Naive thymus-derived CD8-positive, alpha-beta T cell (primary cell): Measurements from ENCODE around the gene LDLRAD4. TPM values are rescaled to one million over a fixed set of nuclear protein-coding genes. Genes with fewer than 3 reads are reported as not detected.
A peak's percentile ranks its signal among the peaks of the same experiment; 100 is the strongest.
"Not testable (repeated sequence)": the region's sequence is repeated elsewhere in the genome, so short reads cannot be mapped to it uniquely, and the experiment has no call there.

Experiments used
- ATAC-seq, 2 donors: fragments of 150-1000 bp; cut with Tn5 transposase in 1 of 2; sonication (Bioruptor Pico), chemical (Tn5 transposase) in 1 of 2; 1 replicate in 1 of 2; 2 replicates in 1 of 2; pipeline ENCODE4 v1.10.0; 2021; ENCODE audit warnings: mild to moderate bottlenecking in 2 of 2, moderate library complexity in 2 of 2
- POLR2A ChIA-PET: fragments of 350-600 bp; sonication (Branson Sonifier 250); formaldehyde crosslinking; loops from one replicate; lab custom pipeline; 2021; ENCODE audit warnings: antibody characterized with exemption; lab: Charles Lee
- DNase-seq, 10 donors: peaks; one replicate each; pipeline versions ENCODE4 v3.0.0 to v3.0.0-alpha.2; 2020 to 2022
- H3K27ac Mint-ChIP-seq, 10 donors: one replicate each; pipeline ENCODE4 v1.8.0; 2020 to 2022; ENCODE audit warnings: mild to moderate bottlenecking in 10 of 10, mixed read lengths in 10 of 10, moderate library complexity in 4 of 10, inconsistent platforms in 1 of 10
- H3K27me3 Mint-ChIP-seq, 5 donors: one replicate each; pipeline ENCODE4 v1.8.0; 2021 to 2022; ENCODE audit warnings: mixed read lengths in 5 of 5
- H3K36me3 Mint-ChIP-seq, 3 donors: one replicate each; pipeline ENCODE4 v1.8.0; 2020 to 2022; ENCODE audit warnings: mixed read lengths in 3 of 3, mild to moderate bottlenecking in 2 of 3, inconsistent platforms in 1 of 3
- H3K4me1 Mint-ChIP-seq, 4 donors: one replicate each; pipeline ENCODE4 v1.8.0; 2021 to 2022; ENCODE audit warnings: mixed read lengths in 4 of 4
- H3K4me3 Mint-ChIP-seq, 10 donors: one replicate each; pipeline ENCODE4 v1.8.0; 2020 to 2022; ENCODE audit warnings: mild to moderate bottlenecking in 10 of 10, mixed read lengths in 10 of 10, moderate library complexity in 6 of 10, inconsistent platforms in 1 of 10
- H3K9me3 Mint-ChIP-seq, 9 donors: one replicate each; pipeline ENCODE4 v1.8.0; 2020 to 2022; ENCODE audit warnings: mixed read lengths in 9 of 9, mild to moderate bottlenecking in 3 of 9, inconsistent platforms in 1 of 9, moderate library complexity in 1 of 9
- polyA plus RNA-seq, 3 donors: library from polyadenylated mRNA; unstranded; fragments of 300-500 nt; fragmentation: Illumina TruSeq; gene quantifications; one replicate each; pipeline ENCODE4 v1.2.3, GENCODE V29; 2021
- total RNA-seq, 8 experiments: library from RNA in 2 of 8; stranded (reverse) in 2 of 8; gene quantifications; one replicate each; pipeline ENCODE4 v1.2.3 and lab custom pipeline; 2021 to 2026

The LDLRAD4 gene
- total and polyA plus RNA-seq, 5 experiments from 2014 or later: 11.4 to 56.8 (median 17.6) TPM

DNA sequence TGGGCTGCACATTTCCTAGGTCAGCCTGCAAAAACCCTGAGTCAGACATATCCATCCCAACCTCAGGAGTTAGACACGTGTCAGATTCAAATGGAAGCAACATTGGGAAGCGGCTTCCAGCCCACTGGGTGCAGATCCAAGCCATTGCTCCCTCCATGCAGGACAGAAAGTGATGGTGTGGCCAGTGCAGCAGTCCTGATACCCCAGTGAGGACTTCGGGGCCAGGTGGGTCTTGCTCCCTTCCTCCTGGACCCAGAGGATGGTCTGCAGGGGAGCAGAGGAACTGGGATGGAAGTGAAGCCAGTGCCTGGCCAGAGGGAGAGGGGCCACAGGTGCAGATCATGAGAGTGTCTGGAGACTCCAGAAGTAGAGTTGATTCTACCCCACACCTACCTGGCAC is 255.8 kb downstream of the LDLRAD4 start:
- POLR2A ChIA-PET: interaction anchor here (1.0 kb wide), 1 partner anchor 138 kb away, joined by 3 read pairs; no protein-coding TSS in a partner anchor
- ATAC-seq (no peak), DNase-seq (no peak)
- peaks cover 5 to 55% (median 40%) of the 10 kb centered on the region in 3 donors for H3K36me3 Mint-ChIP-seq
- no peaks in the 10 kb centered on the region for H3K27me3 Mint-ChIP-seq
- H3K4me1 Mint-ChIP-seq: peaks cover 35 to 60% (median 48%) of the 10 kb centered on the region in 4 donors
- H3K9me3 Mint-ChIP-seq: peaks cover 0 to 3% (median 0%) of the 10 kb centered on the region in 9 donors
- H3K4me3 Mint-ChIP-seq: no peak overlapping the region
- peak overlapping the region in 7 of 10 donors; percentile 29 to 75 (median 40) for H3K27ac Mint-ChIP-seq

DNA sequence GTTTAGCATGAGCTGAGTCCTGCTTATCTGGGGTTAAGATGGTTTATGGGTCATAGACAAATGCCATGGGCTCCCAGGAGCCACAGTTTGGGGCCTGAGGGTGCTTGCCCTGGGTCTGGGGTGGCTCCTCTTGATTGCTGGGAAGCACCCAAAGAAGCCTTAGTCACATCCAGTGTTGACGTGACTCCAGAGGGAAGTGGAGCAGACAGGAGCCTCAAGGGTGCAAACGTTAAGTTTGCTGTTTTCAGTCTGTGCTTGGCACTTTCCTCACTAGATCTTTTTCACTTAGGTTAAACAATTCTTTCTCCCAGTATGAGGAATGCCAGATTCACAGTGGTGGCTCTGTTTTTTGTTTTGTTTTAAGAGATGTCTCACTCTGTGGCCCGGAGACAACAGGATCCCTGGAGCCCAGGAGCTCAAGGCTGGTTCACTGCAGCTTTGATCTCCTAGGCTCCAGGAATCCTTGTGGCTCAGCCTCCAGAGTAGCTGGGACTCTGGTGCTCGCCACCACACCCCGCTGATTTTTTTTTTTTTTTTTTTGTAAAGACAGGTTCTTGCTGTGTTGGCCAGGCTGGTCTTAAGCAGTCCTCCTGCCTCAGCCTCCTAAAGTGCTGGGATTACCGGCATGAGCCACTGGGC is 256.5 kb downstream of the LDLRAD4 start:
- H3K4me1 Mint-ChIP-seq: peaks cover 32 to 59% (median 46%) of the 10 kb centered on the region in 4 donors
- peak overlapping the region in 3 of 10 donors; percentile 29 to 61 (median 29) for H3K27ac Mint-ChIP-seq
- H3K27me3 Mint-ChIP-seq: no peaks in the 10 kb centered on the region
- POLR2A ChIA-PET: interaction anchor here (0.7 to 1.0 kb wide), 3 partner anchors 10 to 137 kb away, joined by 3 to 6 read pairs (median 3); no protein-coding TSS in a partner anchor
- no peak for DNase-seq
- H3K4me3 Mint-ChIP-seq: no peak overlapping the region
- H3K36me3 Mint-ChIP-seq: peaks cover 5 to 56% (median 42%) of the 10 kb centered on the region in 3 donors
- no peak for ATAC-seq
- peaks cover 0 to 3% (median 0%) of the 10 kb centered on the region in 9 donors for H3K9me3 Mint-ChIP-seq

DNA sequence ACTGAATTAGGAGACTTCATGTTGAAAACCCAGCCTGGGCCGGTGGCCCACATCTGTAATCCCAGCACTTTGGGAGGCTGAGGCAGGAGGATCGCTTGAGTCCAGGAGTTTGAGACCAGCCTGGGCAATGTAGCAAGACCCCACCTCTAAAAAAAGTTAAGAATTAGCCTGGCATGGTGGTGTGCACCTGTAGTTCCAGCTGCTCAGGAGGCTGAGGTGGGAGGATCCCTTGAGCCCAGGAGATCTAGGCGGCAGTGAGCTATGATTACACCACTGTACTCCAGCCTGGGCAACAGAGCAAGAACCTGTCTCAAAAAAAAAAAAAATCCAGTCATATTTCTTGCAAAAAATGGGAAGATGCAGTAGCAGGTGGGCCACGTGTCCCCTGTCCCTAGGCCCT is 257.8 kb downstream of the LDLRAD4 start:
- H3K4me3 Mint-ChIP-seq, ATAC-seq, POLR2A ChIA-PET, H3K27me3 Mint-ChIP-seq, H3K9me3 Mint-ChIP-seq, DNase-seq: not testable (repeated sequence)
- H3K4me1 Mint-ChIP-seq: peaks cover 29 to 58% (median 45%) of the 10 kb centered on the region in 4 donors
- peaks cover 5 to 55% (median 42%) of the 10 kb centered on the region in 3 donors for H3K36me3 Mint-ChIP-seq
- peak overlapping the region in 3 of 10 donors; percentile 2 to 66 (median 53) for H3K27ac Mint-ChIP-seq

DNA sequence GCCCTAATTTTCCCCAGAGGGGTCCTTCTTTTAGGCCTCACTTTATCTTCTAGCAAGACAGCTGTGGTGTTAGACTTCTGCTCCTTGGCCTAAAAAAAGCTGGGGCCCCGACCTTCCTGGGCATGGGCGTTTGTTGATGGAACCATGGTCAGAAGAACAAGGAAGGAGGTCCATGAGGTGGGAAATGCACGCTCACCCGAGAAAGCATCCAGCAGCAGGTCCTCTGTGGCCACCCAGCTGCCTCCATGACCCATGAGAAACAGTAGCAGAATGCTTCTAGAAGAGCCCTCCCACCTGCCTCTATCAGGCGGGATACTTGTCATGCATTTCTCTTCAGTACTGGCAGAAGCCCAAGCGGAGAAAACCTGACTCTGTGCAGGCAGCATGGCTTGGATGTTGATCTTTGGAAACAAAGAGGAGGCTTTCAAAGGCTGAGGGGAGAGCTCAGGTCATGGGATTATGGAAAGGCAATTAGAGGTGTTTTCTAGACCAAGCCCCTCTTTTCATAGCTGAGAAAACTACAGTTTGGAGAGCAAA is 258.7 kb downstream of the LDLRAD4 start:
- no peak for ATAC-seq
- Mint-ChIP-seq H3K27me3 (no peaks in the 10 kb centered on the region), H3K36me3 (peaks cover 5 to 55% (median 41%) of the 10 kb centered on the region in 3 donors), H3K4me1 (peaks cover 27 to 58% (median 45%) of the 10 kb centered on the region in 4 donors), H3K27ac (no peak overlapping the region), H3K4me3 (no peak overlapping the region), H3K9me3 (peaks cover 0 to 4% (median 0%) of the 10 kb centered on the region in 9 donors)
- POLR2A ChIA-PET: no interaction called here
- no peak for DNase-seq

DNA sequence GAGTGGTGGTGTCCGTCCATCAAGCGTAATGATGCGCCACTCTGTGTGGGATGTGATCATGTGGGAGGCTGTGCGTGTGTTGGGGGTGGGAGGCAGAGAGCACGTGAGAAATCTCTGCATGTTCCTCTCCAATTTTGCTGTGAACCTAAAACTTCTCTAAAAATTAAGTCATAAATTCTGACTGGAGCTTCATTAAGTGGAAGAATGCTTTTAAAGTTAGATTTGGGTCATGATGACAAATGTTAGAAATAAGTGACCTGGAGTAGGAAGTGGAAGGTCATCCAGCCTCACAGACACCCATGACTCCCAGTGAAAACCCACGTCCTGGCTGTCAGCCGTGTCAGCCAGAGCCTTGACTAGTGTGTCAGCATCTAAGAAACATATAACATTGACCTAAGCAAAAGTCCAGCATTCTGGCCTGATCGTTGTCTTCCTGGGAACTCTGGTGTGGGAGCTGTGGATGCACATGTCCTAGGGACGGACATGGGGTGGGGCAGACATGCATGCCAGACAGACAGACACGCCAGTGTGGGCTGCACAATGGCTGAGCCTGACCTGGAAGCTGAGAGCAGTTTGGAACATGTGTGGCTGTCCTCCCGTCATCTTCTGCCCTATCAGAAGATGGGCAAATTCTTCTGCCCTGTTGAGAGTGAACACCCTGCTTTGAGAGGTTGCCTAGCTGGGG is 262.2 kb downstream of the LDLRAD4 start:
- no peaks in the 10 kb centered on the region for H3K27me3 Mint-ChIP-seq
- H3K4me3 Mint-ChIP-seq: peak overlapping the region in 1 of 10 donors; percentile 2
- POLR2A ChIA-PET: no interaction called here
- H3K36me3 Mint-ChIP-seq: peaks cover 2 to 30% (median 21%) of the 10 kb centered on the region in 3 donors
- peak overlapping the region; percentile 43 to 92 (median 84) for H3K27ac Mint-ChIP-seq
- peaks cover 29 to 58% (median 47%) of the 10 kb centered on the region in 4 donors for H3K4me1 Mint-ChIP-seq
- H3K9me3 Mint-ChIP-seq: peaks cover 0 to 4% (median 0%) of the 10 kb centered on the region in 9 donors
- ATAC-seq (no peak), DNase-seq (no peak)

DNA sequence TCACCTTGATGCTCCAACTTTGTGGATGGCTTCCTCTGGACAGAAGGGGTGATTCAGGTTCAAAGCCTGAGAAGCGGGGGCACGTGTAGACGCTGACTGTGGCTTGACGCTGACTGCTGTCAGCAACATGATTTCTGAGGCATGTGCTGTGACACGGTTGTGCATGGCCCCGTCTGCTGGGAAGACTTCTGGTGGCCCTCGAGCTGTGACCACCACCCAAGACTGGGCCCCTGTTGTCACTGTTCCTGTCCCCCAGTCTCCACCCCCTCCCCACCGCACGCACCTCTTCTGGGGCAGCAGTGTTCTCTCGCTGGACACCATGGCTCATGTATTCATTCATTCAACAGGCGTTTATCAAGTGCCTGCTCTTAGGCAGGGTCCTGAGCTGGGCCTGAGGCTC is 262.8 kb downstream of the LDLRAD4 start:
- POLR2A ChIA-PET: no interaction called here
- Mint-ChIP-seq H3K36me3 (peaks cover 0 to 27% (median 23%) of the 10 kb centered on the region in 3 donors), H3K4me3 (peak overlapping the region in 3 of 10 donors; percentile 6 to 49 (median 30)), H3K27me3 (no peaks in the 10 kb centered on the region), H3K9me3 (peaks cover 0 to 4% (median 0%) of the 10 kb centered on the region in 9 donors), H3K4me1 (peaks cover 27 to 55% (median 46%) of the 10 kb centered on the region in 4 donors), H3K27ac (peak overlapping the region; percentile 67 to 92 (median 87))
- DNase-seq: no peak
- no peak for ATAC-seq

DNA sequence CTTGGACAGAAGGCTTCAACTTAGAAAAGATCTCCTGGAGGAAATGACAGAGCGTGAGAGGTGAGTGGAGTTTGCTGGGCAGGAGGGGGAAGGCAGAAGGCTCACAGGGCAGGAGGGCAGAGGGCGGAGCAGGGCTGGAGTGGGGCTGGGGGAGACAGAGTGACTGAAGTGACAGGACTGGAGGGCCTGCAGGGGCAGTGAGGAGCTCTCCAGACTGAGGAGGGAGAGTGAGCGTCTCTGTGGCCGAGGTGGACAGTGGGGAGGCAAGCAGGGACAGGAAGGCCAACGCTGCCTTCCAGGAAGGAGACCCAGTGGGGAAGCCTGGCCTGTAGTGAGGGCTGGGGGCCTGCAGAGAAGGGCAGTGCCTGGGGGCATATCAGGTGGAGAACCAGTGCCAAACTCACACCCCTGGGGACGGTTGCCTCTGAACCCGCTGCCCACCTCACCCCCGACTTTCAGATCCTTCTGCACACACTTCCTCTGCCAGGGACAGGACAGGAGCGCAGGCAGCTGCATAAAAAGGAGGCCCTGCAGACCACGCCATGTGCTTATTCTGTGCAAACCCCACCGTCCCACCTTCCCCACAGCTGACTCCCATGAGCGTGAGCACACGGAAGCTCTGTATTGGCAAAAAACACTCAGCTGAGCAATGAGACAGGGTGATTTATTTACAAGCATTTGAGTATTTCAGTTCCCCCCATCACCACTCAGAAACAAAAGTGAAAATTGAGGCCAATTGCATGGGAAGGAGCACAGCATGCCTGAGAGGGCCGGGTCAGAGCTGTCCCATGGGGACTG is 263.5 kb downstream of the LDLRAD4 start:
- H3K9me3 Mint-ChIP-seq: peaks cover 0 to 4% (median 0%) of the 10 kb centered on the region in 9 donors
- peak overlapping the region; percentile 86 to 92 (median 89) for H3K27ac Mint-ChIP-seq
- peaks cover 29 to 55% (median 50%) of the 10 kb centered on the region in 4 donors for H3K4me1 Mint-ChIP-seq
- peaks cover 0 to 22% (median 18%) of the 10 kb centered on the region in 3 donors for H3K36me3 Mint-ChIP-seq
- DNase-seq (no peak), ATAC-seq (no peak)
- POLR2A ChIA-PET: no interaction called here
- peak overlapping the region in 6 of 10 donors; percentile 6 to 49 (median 26) for H3K4me3 Mint-ChIP-seq
- no peaks in the 10 kb centered on the region for H3K27me3 Mint-ChIP-seq

DNA sequence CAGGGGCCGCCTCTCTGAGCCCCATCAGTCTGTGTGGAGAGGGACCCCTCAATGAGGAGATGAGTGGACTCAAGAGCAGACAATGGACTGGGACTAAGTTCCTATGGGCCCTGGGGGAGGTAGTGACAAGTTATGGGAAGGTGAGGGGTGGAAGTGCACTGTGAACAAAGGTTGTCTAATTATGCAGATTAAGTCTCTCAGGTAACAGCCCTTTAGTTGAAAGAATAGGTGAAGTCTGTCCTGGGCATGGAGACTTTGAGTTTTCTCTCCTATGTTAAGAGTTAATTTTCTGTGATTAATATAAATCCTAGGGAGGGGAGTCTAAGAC is 264.0 kb downstream of the LDLRAD4 start:
- H3K4me1 Mint-ChIP-seq: peaks cover 30 to 59% (median 53%) of the 10 kb centered on the region in 4 donors
- POLR2A ChIA-PET: no interaction called here
- no peak for ATAC-seq

DNA sequence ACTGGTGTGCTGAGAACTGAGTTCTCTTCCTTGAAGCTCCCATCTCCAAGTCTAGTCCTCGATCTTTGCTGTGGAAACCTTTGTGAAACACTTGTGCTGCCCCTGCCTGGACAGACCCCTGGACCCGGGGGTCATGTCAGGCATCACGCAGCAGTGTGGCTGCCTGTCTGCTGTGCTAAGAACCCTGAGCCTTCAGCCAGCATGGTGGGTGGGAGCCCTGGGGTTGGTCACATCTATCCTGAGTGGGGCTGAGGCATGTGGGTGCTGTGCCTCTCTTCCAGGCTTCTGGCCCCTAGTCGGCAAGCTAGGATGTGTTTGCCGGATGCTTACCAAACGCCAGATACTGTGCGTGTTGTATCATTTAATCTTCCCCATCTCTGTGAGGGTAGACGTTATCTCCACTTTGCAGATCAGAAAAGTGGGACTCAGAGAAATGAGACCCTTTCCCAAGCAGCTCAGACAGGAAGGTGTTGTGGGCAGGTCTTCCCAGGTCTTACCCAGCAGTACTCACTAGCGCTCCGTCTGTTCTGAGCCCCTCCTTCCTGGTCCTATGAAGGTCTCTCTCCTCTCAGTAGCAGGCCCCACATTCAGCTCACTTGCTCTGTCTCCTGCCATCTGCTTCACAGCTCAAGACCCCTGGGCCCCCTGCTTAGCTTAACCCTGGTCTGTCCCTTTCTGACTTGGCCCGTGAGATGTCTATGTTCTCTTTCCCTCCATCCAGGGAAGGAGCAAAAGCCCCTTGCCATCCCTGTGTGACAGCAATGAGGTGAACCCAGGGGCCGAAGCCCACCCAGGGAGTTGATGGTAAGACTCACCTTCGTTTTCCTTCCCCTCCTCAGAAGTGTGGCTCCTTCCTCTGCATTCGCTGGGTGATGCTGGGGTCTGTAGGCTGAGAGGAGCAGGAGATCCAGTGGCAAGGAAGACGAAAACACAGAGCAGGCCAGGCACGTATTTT is 265.0 kb downstream of the LDLRAD4 start:
- ATAC-seq (peak in 1 of 2 donors; percentile 68), DNase-seq (no peak)
- Mint-ChIP-seq H3K9me3 (peaks cover 0 to 4% (median 0%) of the 10 kb centered on the region in 9 donors), H3K27ac (peak overlapping the region; percentile 74 to 92 (median 89)), H3K4me1 (peaks cover 30 to 67% (median 56%) of the 10 kb centered on the region in 4 donors), H3K27me3 (no peaks in the 10 kb centered on the region), H3K36me3 (peaks cover 0 to 12% (median 11%) of the 10 kb centered on the region in 3 donors), H3K4me3 (peak overlapping the region in 4 of 10 donors; percentile 15 to 74 (median 68))
- POLR2A ChIA-PET: interaction anchor here (1.0 to 1.2 kb wide), 2 partner anchors 17 to 28 kb away, joined by 3 read pairs; no protein-coding TSS in a partner anchor

More for the DNA sequence above, 264.0 kb downstream of the LDLRAD4 start:
- Mint-ChIP-seq H3K4me3 (peak overlapping the region in 3 of 10 donors; percentile 26 to 32 (median 27)), H3K9me3 (peaks cover 0 to 4% (median 0%) of the 10 kb centered on the region in 9 donors), H3K27ac (peak overlapping the region; percentile 70 to 92 (median 88)), H3K36me3 (peaks cover 0 to 18% (median 16%) of the 10 kb centered on the region in 3 donors), H3K27me3 (no peaks in the 10 kb centered on the region)
- DNase-seq: no peak

DNA sequence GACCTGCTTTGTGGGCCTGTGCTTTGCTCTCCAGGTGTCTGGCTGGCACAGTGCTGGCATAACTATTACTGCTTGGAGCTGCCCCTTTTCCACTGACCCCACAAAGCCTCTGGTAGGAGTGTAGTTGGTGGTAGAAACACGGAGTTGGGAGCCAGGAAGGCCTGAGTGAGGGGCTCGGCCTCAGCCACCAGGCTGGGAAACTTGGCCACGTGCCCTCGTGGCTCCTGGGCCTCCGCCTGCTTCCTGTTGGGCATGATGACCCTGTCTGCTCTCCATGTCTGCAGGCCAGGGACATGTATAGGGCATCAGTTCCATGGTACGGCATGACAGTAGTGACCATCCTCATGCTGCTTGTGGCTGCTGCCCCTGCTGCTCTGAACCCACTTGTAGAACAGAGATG is 266.6 kb downstream of the LDLRAD4 start:
- no peak overlapping the region for H3K4me3 Mint-ChIP-seq
- H3K27me3 Mint-ChIP-seq: no peaks in the 10 kb centered on the region
- ATAC-seq: no peak
- no peak for DNase-seq
- peaks cover 0 to 15% (median 1%) of the 10 kb centered on the region in 3 donors for H3K36me3 Mint-ChIP-seq
- H3K27ac Mint-ChIP-seq: peak overlapping the region in 4 of 10 donors; percentile 22 to 86 (median 39)
- H3K4me1 Mint-ChIP-seq: peaks cover 32 to 64% (median 52%) of the 10 kb centered on the region in 4 donors
- H3K9me3 Mint-ChIP-seq: peaks cover 0 to 4% (median 0%) of the 10 kb centered on the region in 9 donors
- POLR2A ChIA-PET: interaction anchor here (0.9 kb wide), 1 partner anchor 24 kb away, joined by 4 read pairs; no protein-coding TSS in a partner anchor

DNA sequence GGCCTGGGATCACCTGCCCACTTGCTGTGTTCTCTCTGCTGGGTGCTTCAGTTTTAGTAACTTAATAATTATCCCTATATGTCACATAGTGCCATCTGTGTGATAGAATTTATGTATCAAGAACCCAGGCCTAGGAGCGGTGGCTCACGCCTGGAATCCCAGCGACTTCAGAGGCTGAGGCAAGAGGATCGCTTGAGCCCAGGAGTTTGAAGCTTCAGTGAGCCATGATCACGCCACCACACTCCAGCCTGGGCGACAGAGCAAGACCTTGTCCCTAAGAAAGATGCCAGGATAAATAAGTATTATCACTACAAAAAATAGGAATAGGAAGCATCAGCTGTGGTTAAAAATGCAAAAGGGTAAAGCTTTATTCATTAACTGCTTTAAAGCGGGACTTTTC is 267.0 kb downstream of the LDLRAD4 start:
- DNase-seq: no peak
- H3K4me1 Mint-ChIP-seq: peaks cover 29 to 60% (median 48%) of the 10 kb centered on the region in 4 donors
- peaks cover 0 to 4% (median 0%) of the 10 kb centered on the region in 9 donors for H3K9me3 Mint-ChIP-seq
- peak overlapping the region in 7 of 10 donors; percentile 18 to 86 (median 41) for H3K27ac Mint-ChIP-seq
- peaks cover 0 to 15% (median 0%) of the 10 kb centered on the region in 3 donors for H3K36me3 Mint-ChIP-seq
- no peak overlapping the region for H3K4me3 Mint-ChIP-seq
- POLR2A ChIA-PET: no interaction called here
- ATAC-seq: no peak
- H3K27me3 Mint-ChIP-seq: no peaks in the 10 kb centered on the region
